HG03575 (cell line): ENCODE data around the gene SIRT2.

Source experiments
- ATAC-seq: cut with Tn5 transposase; IDR thresholded peaks from one replicate; pipeline ENCODE4 v1.9.1; 2021; ENCODE audit not compliant: unreplicated experiment, insufficient number of reproducible peaks, low FRiP score; ENCODE audit errors: extremely low read depth

The SIRT2 gene

DNA sequence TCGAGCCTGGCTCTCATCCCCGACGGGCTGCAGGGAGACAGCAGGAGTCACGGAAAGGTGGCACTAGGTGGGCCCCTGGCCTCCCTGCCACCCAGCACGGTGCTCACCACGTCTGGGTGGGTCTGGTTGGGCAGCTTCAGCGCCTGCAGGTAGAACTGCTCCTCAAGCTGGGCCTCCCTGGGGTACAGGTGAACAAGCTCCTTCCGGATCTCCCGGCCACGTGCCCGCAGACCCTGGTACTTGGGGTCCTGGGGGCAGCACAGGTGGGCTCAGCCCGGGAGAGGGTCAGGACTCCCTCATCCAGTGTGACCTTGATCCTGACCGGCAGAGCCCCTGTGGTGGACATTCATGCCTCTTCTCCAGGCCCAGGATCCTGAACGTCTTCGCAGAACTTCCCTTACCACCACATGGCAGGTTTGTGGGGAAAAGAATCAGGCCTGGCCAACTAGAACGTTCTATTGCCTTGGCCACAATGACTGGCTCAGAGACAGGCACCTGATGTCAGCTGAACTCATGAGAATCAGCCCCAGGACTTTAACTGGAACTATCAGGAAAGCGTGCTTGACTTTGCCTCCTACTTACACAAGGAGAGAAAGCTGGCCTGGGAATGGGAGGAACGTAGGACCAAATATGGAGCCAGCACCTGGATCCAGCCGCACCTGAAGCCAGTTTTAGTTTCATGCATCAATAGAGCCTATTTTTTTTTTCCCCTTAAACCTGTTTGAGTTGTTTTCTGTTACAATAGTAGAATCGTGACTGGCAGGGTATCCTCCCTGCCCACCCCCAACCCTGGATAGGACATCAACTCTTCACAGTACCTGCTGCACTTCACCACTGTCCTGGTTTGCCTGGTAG, 22.2 kb upstream of the SIRT2 start:
- ATAC-seq = no peak

DNA sequence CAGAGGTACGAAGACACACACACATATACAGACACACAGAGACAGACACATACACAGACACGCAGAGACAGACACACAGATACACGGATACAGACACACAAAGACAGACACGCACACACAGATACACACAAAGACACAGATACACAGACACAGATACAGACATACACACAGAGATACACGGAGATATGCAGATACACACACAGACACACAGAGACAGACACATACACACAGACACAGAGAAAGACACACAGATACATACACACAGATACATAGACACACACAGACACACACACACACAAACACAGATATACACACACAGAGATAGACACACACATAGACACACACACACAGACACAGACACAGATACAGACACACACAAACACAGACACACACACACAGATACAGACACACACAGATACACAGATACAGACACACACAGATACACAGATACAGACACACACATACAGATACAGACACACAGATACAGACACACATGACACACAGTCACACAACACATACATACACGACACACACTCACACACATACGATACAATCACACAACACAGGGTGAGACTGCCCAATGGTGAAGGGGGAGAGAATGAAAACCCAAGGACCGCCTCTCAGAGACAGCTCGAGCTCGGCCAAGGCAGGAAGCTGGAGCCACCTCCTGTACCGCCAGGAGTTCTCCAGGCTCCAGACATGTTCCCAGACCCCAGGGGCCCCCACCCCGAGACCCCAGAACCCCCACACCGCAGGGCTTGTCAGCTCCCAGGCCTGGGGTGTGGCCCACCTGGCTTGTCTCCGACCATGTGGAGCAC, 21.4 kb upstream of the SIRT2 start:
- no peak for ATAC-seq

DNA sequence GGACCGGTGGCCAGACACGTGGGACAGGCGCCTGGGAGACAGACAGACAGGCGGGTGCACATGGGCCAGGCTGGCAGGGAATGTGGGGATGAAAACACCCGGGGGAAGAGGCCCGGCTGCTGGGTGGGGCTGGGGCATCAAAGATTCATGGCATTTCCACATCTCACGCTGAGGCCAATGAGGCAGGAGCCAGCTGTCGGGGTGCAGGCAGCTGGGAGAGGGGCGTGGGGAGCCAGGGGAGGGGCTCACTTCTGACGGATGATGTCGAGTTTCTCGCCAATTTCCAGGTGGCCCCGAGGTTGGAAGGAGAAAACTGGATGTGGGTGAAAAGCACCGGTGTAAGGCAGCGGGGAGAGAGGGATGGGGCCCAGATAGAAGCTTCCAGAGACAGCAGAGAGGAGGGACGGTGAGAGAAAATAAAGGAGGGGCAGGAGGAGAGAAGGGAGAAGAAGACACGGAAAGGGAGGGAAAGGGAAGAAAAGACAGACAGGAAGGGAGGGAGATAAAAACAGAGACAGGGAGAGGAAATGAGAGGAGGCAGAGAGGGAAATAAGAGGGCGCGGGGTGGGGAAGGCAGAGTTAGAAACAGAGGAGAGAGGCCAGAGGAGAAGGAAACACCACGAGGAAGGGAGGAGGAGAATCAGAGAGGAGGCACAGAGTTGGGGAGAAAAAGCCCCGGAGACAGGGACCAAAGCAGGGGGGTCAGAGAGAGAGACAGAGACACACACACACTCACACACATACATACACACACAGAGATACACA, 20.6 kb upstream of the SIRT2 start:
- ATAC-seq = no peak

DNA sequence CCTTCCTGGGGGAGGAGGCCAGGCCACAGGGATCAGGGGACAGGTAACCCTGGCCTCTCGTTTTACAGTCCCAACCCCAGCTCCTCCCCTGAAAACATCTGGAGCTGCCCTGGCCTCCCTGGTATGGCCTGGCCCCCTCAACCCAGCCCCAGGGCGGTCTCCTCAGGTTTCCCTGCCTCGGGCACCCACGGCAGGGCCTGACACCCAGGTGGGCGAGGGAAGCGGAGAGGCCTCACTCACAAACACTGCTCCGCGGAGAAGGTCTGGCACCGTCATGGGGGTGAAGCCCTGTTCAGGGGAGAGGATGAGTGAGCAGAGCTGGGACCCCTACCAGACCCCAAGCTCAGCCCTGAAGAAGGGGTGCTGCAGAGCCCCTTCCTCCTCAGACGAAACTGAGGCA, 19.1 kb upstream of the SIRT2 start:
- ATAC-seq = no peak

DNA sequence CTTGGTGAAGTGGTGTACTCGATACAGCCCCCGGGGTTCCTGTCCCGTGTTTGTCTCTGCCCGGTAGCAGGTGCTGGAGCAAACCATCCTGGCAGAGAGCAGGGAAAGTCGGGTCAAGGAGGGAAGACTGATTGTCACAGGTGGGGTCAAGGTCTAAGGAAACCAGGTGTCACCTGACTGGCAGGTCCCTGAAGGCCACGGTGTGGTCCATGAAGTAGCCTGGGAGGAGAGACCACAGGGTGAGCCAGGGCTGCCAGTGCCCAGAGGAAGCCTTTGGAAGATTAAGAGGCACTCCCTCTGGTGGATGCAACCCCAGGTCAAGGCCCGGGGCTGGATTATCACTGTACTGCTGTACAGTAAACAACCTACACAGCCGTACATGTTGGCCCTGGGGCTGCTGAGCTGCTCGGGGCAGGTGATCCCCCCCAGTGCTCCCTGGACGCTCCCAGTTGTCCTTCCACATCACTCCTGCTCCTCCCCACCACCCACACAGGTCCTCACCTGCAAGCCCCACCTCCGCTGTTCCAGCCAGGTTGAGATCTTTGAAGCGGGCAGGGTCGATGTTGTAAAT, 18.6 kb upstream of the SIRT2 start:
- ATAC-seq = no peak

DNA sequence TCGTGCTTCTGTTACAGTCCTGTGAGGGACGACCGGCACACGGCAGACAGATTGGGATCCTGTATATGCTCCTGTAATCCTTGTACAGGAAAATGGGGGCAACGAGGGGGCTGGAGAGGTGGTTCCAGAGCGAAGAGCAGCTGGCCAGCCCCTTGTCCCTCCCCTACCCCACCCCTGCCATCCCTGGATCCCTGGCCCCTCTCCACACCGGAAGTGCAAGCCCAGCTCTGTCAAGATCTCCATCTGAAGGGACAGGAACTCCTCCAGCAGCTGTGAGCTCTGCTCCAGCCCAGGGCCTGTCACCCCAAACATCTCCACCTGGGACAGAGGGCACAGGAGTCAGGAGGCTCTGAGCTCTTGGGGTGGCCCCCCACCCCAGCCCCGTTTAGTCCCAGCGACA, 18.1 kb upstream of the SIRT2 start:
- ATAC-seq = no peak

DNA sequence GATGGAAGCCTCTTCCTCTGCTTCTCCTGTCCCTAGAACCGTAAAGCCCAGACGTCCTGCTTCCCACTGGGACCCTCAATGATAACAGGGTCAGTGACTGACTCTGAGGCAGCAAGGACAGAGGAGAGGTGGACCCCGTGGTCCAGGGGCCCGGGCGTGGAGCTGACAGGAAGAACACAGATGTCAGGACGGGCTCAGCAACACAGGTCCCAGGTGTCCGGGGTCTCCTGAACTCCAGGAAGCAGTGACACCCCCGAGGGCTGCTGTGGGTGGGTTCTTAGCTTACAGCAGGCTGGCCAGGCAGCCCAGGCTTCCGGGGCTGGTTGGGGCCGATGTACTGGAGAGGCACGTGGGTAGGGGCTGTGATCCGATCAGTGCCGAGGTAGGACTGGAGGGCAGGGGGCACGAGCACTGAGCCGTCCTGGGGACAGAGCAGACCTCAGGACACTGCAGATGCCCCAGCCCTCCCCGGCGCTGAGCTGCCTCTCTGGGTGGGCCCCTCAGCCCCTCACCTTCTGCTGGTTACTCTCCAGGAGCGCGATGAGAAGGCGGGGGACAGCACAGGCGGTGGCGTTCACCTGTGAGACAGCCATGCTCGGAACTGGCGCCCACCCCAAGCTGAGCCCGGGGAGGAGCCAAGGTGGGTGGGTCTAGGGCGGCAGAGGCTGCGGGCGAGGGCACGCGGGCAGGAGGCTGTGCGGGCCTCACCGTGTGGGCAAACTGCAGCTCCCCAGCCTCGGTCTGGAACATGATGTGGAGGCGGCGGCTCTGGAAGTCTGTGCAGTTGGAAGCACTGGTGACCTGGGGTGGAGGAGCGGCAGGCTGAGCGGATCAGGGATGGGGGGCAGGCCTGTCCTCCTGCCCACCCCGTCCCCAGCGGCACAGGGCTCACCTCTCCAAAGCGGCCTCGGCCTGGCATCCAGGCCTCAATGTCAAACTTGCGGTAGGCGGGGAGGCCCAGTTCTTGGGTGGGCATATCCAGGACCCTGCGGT, 16.2 kb upstream of the SIRT2 start:
- ATAC-seq = no peak

DNA sequence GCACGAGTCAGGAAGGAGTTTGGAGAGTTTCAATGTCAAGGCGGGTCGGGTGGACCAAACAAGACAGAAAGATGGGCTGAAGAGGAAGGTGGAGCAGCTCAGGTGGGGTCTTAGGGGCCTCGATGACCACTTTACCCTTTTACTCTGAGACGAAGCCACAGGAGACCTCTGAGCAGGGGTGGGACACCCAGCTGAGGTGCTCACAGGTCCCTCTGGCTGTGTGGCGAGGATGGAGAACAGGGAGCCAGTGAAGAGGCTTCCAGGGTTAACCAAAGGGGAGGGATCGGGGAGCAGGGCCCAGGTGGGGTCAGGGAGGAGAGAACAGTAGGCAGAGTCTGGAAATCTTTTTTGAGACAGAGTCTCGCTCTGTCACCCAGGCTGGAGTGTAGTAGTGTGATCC, 14.5 kb upstream of the SIRT2 start:
- no peak for ATAC-seq

DNA sequence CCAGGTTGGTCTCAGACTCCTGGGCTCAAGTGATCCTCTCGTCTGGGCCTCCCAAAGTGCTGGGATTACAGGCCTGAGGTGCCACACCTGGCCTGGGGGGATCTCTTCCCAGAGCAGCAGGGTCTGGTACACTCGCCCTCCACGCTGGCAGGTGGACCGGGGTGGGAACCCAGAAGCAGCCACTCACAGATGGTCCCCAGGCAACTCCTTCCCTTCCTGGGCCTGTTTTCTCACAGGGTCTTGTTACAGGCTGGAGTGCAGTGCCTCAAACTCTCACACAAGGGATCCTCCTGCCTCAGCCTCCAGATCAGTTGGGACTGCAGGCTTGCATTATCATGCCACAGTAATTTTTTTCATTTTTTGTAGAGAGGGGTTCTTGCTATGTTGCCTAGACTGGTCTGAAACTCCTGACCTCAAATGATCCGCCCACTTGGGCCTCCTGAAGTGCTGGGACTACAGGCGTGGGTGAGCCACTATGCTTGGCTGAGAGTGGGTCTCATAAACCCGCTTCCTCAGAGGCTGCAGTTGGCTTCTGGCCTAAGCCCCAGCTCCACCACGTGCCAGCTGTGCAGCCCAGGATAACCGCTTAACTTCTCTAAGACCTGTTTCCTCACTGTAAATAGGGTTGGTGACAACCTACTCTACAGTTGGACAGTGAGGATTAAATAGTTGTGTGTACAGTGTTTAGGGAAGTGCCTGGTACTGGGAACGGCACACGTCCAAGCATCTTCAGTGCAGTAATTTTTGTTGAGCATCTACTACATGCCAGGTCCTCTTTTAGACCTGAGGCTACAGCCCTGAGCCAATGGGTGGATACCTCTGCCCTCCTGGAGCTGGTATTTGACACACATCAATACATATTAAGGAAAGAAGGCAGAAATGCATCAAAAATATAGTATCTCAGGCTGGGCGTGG, 13.4 kb upstream of the SIRT2 start:
- no peak for ATAC-seq

DNA sequence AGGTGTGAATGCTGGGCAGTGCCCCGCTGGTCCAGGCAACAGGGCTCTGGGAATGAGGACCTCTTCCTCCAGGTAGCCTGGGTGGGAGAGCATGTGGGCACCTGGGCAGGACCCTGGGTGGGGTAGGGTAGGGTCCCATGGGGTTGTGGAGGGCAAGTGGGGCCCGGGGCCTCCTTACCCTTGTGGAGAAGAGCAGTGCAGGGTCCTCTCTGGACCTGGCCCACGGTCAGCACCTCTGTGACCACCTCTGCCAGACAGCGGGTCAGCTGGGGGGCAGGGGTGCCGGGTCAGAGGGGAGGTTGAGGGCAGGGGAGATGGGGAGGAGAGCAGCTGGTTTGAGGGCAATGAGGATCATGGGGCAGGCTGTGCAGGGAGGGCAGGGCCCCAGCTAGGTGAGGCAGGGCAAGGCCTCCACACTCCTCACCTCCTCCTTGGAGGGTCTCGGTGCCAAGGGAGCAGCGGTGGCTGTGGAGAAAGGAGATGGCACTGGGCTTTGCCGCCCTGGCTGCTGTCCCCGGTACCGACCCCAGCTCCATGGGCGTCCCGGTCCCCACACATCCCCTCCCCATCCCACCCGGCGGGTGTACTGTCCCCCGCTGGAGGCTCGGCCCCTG, 12.1 kb upstream of the SIRT2 start:
- ATAC-seq = no peak

DNA sequence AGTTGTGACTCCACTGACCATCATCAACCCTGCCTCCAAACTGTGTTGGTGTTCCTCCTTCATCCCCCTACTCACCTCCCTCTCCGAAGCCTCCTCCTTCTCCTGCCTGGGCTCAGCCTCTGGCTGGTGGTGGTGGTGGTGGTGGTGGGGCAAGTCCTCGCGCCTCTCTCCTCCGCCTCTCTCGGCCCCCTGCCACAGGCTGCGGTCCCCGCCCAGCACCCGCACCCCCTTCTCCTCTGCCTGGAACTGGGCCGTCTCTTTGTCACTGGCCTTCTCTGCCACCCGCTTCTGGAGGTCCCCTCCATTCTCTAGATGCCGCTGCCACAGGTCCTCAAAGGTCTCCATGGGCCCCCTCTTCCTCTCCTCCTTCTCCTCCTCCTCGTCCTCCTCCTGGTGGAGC, 11.1 kb upstream of the SIRT2 start:
- ATAC-seq = no peak

DNA sequence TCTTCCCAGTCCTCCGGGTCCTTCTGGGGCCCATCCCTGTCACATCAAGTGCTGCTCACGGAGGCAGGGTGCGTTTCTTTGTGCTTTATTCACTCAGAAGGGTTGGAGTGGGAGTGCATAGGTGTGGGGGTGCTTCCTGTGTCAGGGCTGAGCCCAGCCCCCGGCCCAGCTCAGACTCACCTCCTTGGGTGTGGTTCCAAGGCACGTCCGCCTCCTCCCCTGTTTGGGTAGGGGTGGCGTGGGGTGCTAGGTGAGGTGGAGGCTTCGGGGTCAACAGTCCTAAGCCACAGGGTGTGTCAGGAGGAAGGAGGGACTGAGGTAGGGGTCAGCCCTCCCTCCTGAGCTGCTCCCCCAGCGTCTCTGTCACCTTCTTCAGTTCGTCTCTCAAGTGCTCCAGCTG, 9.5 kb upstream of the SIRT2 start:
- no peak for ATAC-seq

DNA sequence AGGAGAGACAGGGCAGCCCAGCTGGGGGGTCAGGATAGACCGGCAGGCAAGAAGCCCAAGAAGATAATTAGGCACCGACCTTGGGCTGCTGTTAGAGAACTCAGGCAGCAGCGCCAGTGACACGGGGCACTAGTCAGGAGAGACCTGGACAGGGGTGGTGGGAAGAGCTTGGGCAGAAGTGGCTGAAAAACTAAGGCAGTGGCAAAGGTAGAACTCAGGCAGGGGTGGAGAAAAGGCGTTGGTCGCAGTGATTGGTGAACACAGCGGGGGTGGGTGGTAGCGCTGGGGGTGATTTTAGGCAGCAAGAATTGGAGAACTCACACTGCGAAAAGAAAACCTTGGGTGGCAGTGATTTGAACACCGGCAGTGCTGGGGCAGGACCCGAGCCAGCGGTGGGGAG, 8.3 kb upstream of the SIRT2 start:
- no peak for ATAC-seq

DNA sequence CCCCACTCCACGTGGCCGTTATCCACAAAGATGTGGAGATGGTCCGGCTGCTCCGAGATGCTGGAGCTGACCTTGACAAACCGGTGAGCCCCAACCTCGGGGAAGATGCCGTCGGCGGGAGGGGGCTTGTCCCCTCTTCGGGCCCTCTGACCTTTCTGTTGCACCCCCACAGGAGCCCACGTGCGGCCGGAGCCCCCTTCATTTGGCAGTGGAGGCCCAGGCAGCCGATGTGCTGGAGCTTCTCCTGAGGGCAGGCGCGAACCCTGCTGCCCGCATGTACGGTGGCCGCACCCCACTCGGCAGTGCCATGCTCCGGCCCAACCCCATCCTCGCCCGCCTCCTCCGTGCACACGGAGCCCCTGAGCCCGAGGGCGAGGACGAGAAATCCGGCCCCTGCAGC, 7.8 kb upstream of the SIRT2 start:
- ATAC-seq = no peak

DNA sequence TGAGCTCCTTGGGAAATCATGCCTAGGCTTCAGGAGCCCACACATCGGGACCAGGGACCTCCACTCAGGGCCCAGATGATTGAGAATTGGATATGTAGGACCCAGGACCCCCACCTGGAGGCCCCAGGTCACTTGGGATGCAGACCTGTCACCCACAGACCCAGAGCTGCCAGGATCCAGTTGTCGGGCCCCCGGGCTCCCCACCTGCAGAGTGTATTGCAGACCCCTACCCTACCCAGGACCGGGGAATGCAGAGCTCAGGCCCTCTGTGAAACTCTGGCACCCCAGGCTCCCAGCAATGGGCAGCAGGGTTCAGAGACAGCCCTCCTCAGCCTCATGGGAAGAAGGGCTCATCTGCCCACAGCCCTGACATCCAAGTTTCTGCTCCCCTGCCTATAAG, 6.2 kb upstream of the SIRT2 start:
- ATAC-seq = no peak

DNA sequence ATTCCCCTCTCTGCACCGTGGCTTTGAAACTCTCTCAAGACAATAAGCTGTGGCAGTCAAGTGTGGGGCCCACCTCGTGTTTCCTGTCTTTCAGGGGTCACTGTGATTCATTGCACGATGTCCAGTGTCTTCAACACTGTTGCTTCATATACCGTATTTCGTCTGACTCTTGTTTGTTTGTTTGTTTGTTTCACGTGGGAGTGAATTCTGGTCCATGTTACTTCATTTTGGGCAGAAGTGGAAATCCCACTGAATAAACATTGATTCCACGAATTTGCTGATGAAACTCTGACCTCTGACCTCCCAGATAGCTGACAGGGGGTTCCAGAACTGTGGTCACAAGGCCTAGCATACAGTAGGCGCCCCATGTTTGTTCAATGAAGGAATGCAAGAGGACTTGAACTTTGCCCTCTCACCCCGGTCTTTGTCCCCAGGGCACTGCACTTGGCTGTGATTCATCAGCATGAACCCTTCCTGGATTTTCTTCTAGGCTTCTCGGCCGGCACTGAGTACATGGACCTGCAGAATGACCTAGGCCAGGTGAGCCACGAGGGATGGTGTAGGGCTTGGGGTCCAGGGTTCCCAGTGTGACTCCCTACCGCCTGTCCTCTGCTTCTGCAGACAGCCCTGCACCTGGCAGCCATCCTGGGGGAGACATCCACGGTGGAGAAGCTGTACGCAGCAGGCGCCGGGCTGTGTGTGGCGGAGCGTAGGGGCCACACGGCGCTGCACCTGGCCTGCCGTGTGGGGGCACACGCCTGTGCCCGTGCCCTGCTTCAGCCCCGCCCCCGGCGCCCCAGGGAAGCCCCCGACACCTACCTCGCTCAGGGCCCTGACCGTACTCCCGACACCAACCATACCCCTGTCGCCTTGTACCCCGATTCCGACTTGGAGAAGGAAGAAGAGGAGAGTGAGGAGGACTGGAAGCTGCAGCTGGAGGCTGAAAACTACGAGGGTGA, 5.4 kb upstream of the SIRT2 start:
- ATAC-seq = no peak
